HepG2 (cell line): ENCODE results near the gene LEF1. TPM values are rescaled to one million over a fixed set of nuclear protein-coding genes. Genes with fewer than 3 reads are reported as not detected.

Source experiments
- ATAC-seq: fragments of 200-7000 bp; cut with Tn5 transposase; 3 replicates; pipeline ENCODE4 v1.9.1; 2020; ENCODE audit warnings: mild to moderate bottlenecking, moderate library complexity
- BruUV-seq: library from RNA; stranded (reverse); fragments of 400-500 nt; replicated peaks from 2 replicates; lab custom pipeline; 2021; lab: Mats Ljungman, UMichigan
- CTCF ChIA-PET: fragments of 300-600 bp; formaldehyde crosslinking; extraction: SDS; loops from one replicate; lab custom pipeline; 2021; ENCODE audit warnings: low total read pairs, inconsistent platforms, low intra/inter-chr PET ratio; lab: Yijun Ruan, JAX
- POLR2A ChIA-PET: fragments of 350-600 bp; sonication (Branson Sonifier 250); formaldehyde crosslinking; loops from one replicate; lab custom pipeline; 2020; ENCODE audit warnings: antibody characterized with exemption, inconsistent platforms; lab: Yijun Ruan, JAX
- DNase-seq: peaks from one replicate; pipeline ENCODE4 v3.0.0-alpha.2; 2015; ENCODE audit warnings: low spot score
- FAIRE-seq: peaks from 3 replicates; lab custom pipeline; 2011; peaks lifted over from hg19 to GRCh38; lab: Jason Lieb, UNC
- H2AFZ ChIP-seq: one replicate; pipeline ENCODE4 v1.6.1; 2011; ENCODE audit warnings: low read length, inconsistent platforms
- H3K27ac ChIP-seq: fragments of 300-600 bp; 3 replicates; pipeline ENCODE4 v1.8.0; 2011; ENCODE audit warnings: mixed run types, mild to moderate bottlenecking, mixed read lengths, low read length, inconsistent platforms; ENCODE audit not compliant: insufficient read depth; ENCODE audit errors: extremely low read length
- H3K27me3 ChIP-seq, 2 experiments: fragments of 200-600 bp in 1 of 2; 2 replicates in 1 of 2; 3 replicates in 1 of 2; pipeline versions ENCODE4 v1.6.0 to v1.8.0; 2011; ENCODE audit warnings: low read length in 2 of 2, mild to moderate bottlenecking in 2 of 2, moderate library complexity in 2 of 2, inconsistent platforms in 1 of 2; ENCODE audit not compliant: insufficient read depth in 2 of 2, control insufficient read depth in 1 of 2
- H3K36me3 ChIP-seq, 2 experiments: fragments of 200-600 bp in 1 of 2; replicated peaks in 1 of 2; 2 replicates in 1 of 2; 3 replicates in 1 of 2; pipeline versions ENCODE4 v1.5.1 to v1.8.0; 2011; ENCODE audit warnings: low read length in 2 of 2, inconsistent platforms in 1 of 2; ENCODE audit not compliant: insufficient read depth in 2 of 2, control insufficient read depth in 1 of 2
- H3K4me1 ChIP-seq: 2 replicates; pipeline ENCODE4 v1.5.1; 2012; ENCODE audit warnings: low read length, inconsistent platforms; ENCODE audit not compliant: insufficient read depth
- H3K4me2 ChIP-seq: 2 replicates; pipeline ENCODE4 v1.6.0; 2011; ENCODE audit warnings: low read depth, low read length, inconsistent platforms
- H3K4me3 ChIP-seq, 3 experiments: fragments of 200-600 bp in 1 of 3; sonication (generic), shearing (Covaris generic) in 1 of 3; replicated peaks in 1 of 3; 2 replicates each; pipeline ENCODE4 v1.5.1; 2011 to 2016; ENCODE audit warnings: low read length in 3 of 3, inconsistent platforms in 2 of 3, low read depth in 2 of 3, mild to moderate bottlenecking in 2 of 3, control low read depth in 1 of 3, mixed read lengths in 1 of 3; ENCODE audit not compliant: insufficient read depth in 1 of 3
- H3K79me2 ChIP-seq: one replicate; pipeline ENCODE4 v1.6.1; 2011; ENCODE audit warnings: low read length, inconsistent platforms; ENCODE audit not compliant: insufficient read depth
- H3K9ac ChIP-seq: 2 replicates; pipeline ENCODE4 v1.6.0; 2011; ENCODE audit warnings: mild to moderate bottlenecking, low read depth, low read length, inconsistent platforms; ENCODE audit not compliant: insufficient read depth
- H3K9me3 ChIP-seq: 2 replicates; pipeline ENCODE4 v1.5.1; 2012; ENCODE audit warnings: mild to moderate bottlenecking, low read length
- H4K20me1 ChIP-seq: 2 replicates; pipeline ENCODE4 v1.6.0; 2011; ENCODE audit warnings: inconsistent platforms, mild to moderate bottlenecking, low read length, moderate library complexity; ENCODE audit not compliant: insufficient read depth
- HCFC1 ChIP-seq: fragments of 150-350 bp; IDR thresholded peaks from 2 replicates; pipeline ENCODE4 v1.6.1; 2014; ENCODE audit warnings: low read depth, low read length
- IKZF1 ChIP-seq: fragments of 450-650 bp; IDR thresholded peaks from 2 replicates; pipeline ENCODE4 v1.7.1; 2016
- KLF9 ChIP-seq: IDR thresholded peaks from 2 replicates; pipeline ENCODE4 v1.6.1; 2016; ENCODE audit warnings: low read depth
- MATR3 ChIP-seq: sonication (generic); formaldehyde crosslinking; IDR thresholded peaks from 2 replicates; pipeline ENCODE4 v1.4.0; 2020; ENCODE audit warnings: missing genetic modification reagents
- MTF2 ChIP-seq: sonication (generic); formaldehyde crosslinking; IDR thresholded peaks from 2 replicates; pipeline ENCODE4 v1.5.0; 2020; ENCODE audit warnings: missing genetic modification reagents, borderline replicate concordance
- REPIN1 ChIP-seq: sonication (generic); formaldehyde crosslinking; IDR thresholded peaks from 2 replicates; pipeline ENCODE4 v1.8.0; 2022; ENCODE audit warnings: missing genetic modification reagents, low read depth, mild to moderate bottlenecking, borderline replicate concordance
- SATB2 ChIP-seq: sonication (generic); formaldehyde crosslinking; IDR thresholded peaks from 2 replicates; pipeline ENCODE4 v1.5.0; 2020; ENCODE audit warnings: missing genetic modification reagents
- SNRNP70 ChIP-seq: fragments of 200-400 bp; formaldehyde crosslinking; IDR thresholded peaks from 2 replicates; pipeline ENCODE4 v1.6.1; 2017; ENCODE audit warnings: mild to moderate bottlenecking, low read depth, low read length, moderate library complexity
- TEAD2 ChIP-seq: sonication (generic); formaldehyde crosslinking; IDR thresholded peaks from 2 replicates; pipeline ENCODE4 v1.9.0; 2021; ENCODE audit warnings: missing genetic modification reagents
- ZNF460 ChIP-seq: sonication (generic); formaldehyde crosslinking; IDR thresholded peaks from 2 replicates; pipeline ENCODE4 v1.5.1; 2020; ENCODE audit warnings: missing genetic modification reagents, mild to moderate bottlenecking, borderline replicate concordance
- ZNF766 ChIP-seq: sonication (generic); formaldehyde crosslinking; IDR thresholded peaks from 2 replicates; pipeline ENCODE4 v1.5.0; 2020; ENCODE audit warnings: missing genetic modification reagents, borderline replicate concordance
- ZSCAN25 ChIP-seq: sonication (generic); formaldehyde crosslinking; IDR thresholded peaks from 2 replicates; pipeline ENCODE4 v1.8.0; 2022; ENCODE audit warnings: mild to moderate bottlenecking, missing genetic modification reagents
- WGBS: methylation state at CpG from one replicate; pipeline ENCODE4 v1.1.6; 2017; ENCODE audit warnings: low lambda C conversion rate; 5-methylcytosine and 5-hydroxymethylcytosine counted together
- in situ Hi-C: cut with HindIII; loops from 2 replicates; pipeline ENCODE4 v1.10.0; 2017; ENCODE audit warnings: low pct_unique_long_range_greater_than_20kb; ENCODE audit not compliant: extremely low pct_ligation_motif_present
- intact Hi-C: fragments of 100-400 bp; cut with micrococcal nuclease; formaldehyde crosslinking; loops from one replicate; pipeline ENCODE4 v1.10.0; 2022; ENCODE audit not compliant: unreplicated experiment
- polyA plus RNA-seq, 8 experiments: library from polyadenylated mRNA; depleted of rRNA in 3 of 8; stranded (reverse) in 7 of 8; unstranded in 1 of 8; fragments of >200 nt; fragmentation: Illumina TruSeq in 4 of 8; extraction: Trizol in 4 of 8; gene quantifications; 2 replicates each; pipeline versions ENCODE4 v1.2.1 to v1.2.3, GENCODE V29; 2011 to 2016; ENCODE audit warnings: low read depth in 4 of 8, missing spikeins in 1 of 8, mixed read lengths in 1 of 8; ENCODE audit not compliant: insufficient read depth in 1 of 8
- total RNA-seq, 5 experiments: library from RNA; depleted of rRNA; stranded (reverse); fragments of >200 nt; fragmentation: Illumina TruSeq; extraction: Trizol; gene quantifications; 2 replicates each; pipeline ENCODE4 v1.2.3, GENCODE V29; 2016; ENCODE audit warnings: low read depth in 1 of 5
- TF ChIP-seq, protein P1 (sequence below): IDR thresholded peaks from 2 replicates; pipeline ENCODE4 v1.6.1; 2016; ENCODE audit warnings: missing biosample characterization, missing genetic modification reagents, low read depth
- TF ChIP-seq, protein P2 (sequence below): sonication (generic); formaldehyde crosslinking; IDR thresholded peaks from 2 replicates; pipeline ENCODE4 v1.5.1; 2020; ENCODE audit warnings: missing genetic modification reagents, mild to moderate bottlenecking, borderline replicate concordance

LEF1 gene
- total and polyA plus RNA-seq, 2 of the 13 experiments (the other 11 are each of a cell fraction or from before 2014, with no cell fraction given): 0.22 to 0.29 TPM

- no peak for ATAC-seq
- 49% methylated on average over 2 of the region's 2 CpGs for WGBS
- BruUV-seq: no TSS peak
- H3K4me2 ChIP-seq: no peak overlapping the region
- H3K27ac ChIP-seq: no peak overlapping the region
- POLR2A ChIA-PET: no interaction called here
- TF ChIP-seq IKZF1: no peak
- no peak for TF ChIP-seq KLF9
- TF ChIP-seq, protein P1, sequence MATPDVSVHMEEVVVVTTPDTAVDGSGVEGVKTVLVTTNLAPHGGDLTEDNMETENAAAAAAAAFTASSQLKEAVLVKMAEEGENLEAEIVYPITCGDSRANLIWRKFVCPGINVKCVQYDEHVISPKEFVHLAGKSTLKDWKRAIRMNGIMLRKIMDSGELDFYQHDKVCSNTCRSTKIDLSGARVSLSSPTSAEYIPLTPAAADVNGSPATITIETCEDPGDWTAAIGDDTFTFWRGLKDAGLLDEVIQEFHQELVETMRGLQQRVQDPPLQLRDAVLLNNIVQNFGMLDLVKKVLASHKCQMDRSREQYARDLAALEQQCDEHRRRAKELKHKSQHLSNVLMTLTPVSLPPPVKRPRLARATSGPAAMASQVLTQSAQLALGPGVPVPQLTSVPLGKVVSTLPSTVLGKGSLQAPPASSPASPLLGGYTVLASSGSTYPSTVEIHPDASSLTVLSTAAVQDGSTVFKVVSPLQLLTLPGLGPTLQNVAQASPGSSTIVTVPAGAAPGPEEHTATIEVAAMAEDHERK (CRISPR knock-in tag): no peak
- TF ChIP-seq ZSCAN25 (CRISPR knock-in tag): no peak
- no peak for TF ChIP-seq ZNF766 (CRISPR knock-in tag)
- no peak for TF ChIP-seq REPIN1 (CRISPR knock-in tag)
- TF ChIP-seq MATR3: no peak
- no peak for TF ChIP-seq MTF2 (CRISPR knock-in tag)
- no peak for TF ChIP-seq SNRNP70
- no peak for TF ChIP-seq ZNF460 (CRISPR knock-in tag)
- TF ChIP-seq, protein P2, sequence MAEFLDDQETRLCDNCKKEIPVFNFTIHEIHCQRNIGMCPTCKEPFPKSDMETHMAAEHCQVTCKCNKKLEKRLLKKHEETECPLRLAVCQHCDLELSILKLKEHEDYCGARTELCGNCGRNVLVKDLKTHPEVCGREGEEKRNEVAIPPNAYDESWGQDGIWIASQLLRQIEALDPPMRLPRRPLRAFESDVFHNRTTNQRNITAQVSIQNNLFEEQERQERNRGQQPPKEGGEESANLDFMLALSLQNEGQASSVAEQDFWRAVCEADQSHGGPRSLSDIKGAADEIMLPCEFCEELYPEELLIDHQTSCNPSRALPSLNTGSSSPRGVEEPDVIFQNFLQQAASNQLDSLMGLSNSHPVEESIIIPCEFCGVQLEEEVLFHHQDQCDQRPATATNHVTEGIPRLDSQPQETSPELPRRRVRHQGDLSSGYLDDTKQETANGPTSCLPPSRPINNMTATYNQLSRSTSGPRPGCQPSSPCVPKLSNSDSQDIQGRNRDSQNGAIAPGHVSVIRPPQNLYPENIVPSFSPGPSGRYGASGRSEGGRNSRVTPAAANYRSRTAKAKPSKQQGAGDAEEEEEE (CRISPR knock-in tag): no peak
- TF ChIP-seq TEAD2 (CRISPR knock-in tag): no peak
- no peak for TF ChIP-seq HCFC1
- TF ChIP-seq SATB2 (CRISPR knock-in tag): no peak
- TF ChIP-seq, all 625 proteins: peak for 0
- no peak for FAIRE-seq
- Histone ChIP-seq H3K79me2 (no peaks in the 10 kb centered on the region), H2AFZ (no peak overlapping the region), H3K4me3 (no peak overlapping the region), H3K36me3 (no peaks in the 10 kb centered on the region), H3K9me3 (no peaks in the 10 kb centered on the region), H3K27me3 (no peaks in the 10 kb centered on the region), H3K9ac (no peak overlapping the region), H3K4me1 (no peaks in the 10 kb centered on the region), H4K20me1 (no peaks in the 10 kb centered on the region)
- in situ Hi-C loops: no loop called here
- CTCF ChIA-PET: no interaction called here
- intact Hi-C loops: no loop called here
- DNase-seq: no peak
Observed at GRCh38 chr4:108139089-108139488, 29.6 kb downstream of the LEF1 start.
